ENCODE results near the gene ATP5F1E.
"Not testable (repeated sequence)": the region's sequence is repeated elsewhere in the genome, so short reads cannot be mapped to it uniquely, and the experiment has no call there.

The ATP5F1E gene

GRCh38 chr20:58987790-58988564, 44.2 kb downstream of the ATP5F1E start:
- H3K9me3 ChIP-seq (ENCODE audit: control insufficient read depth in 5 of 5, low read length in 5 of 5): no peaks in the 10 kb centered on the region
- no peaks in the 10 kb centered on the region for H3K27me3 ChIP-seq (ENCODE audit: control insufficient read depth in 5 of 5, insufficient read depth in 4 of 5, low read length in 5 of 5)
- no peak overlapping the region for H3K27ac ChIP-seq (ENCODE audit: low read depth, low read length)
- H3K4me1 ChIP-seq (ENCODE audit: control insufficient read depth in 5 of 5, insufficient read depth in 5 of 5, low read length in 5 of 5): peaks cover 0 to 26% (median 24%) of the 10 kb centered on the region in 5 donors
- peaks cover 12 to 69% (median 64%) of the 10 kb centered on the region in 5 donors for H3K36me3 ChIP-seq (ENCODE audit: control insufficient read depth in 5 of 5, insufficient read depth in 5 of 5, low read length in 5 of 5)
- no peak overlapping the region for H3K4me3 ChIP-seq (ENCODE audit: low read depth in 1 of 5, low read length in 5 of 5)
- no peak overlapping the region for H3K9ac ChIP-seq (ENCODE audit: low read length in 5 of 5)

DNA sequence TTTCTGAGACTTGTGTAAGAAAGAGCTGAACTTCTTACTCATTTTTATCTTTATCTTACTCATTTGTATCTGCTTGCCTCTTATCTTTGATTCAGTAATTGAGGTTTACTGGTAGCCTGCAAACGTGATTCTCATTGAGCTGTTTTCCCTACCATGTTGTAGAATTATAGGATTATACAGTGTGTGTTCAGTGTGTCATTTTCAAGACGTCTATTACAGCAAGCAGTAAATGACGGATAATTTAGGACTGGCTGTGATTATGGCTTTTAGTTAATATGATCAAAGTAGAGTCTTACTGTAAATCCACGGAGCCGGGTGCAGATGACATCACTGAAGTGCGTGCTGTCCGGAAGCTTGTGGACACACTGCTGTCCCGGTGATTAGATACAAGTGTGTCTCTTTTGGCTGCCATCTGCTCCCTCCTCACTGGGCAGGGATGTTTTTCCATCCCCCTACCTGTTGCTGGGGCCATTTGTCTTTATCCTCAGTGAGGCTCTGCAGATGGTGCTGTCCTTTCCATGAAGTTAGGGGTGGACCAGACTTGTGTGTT, 45.1 kb downstream of the ATP5F1E start:
- H3K4me1 ChIP-seq (ENCODE audit: control insufficient read depth in 5 of 5, insufficient read depth in 5 of 5, low read length in 5 of 5): peaks cover 0 to 36% (median 33%) of the 10 kb centered on the region in 5 donors
- no peak overlapping the region for H3K4me3 ChIP-seq (ENCODE audit: low read depth in 1 of 5, low read length in 5 of 5)
- H3K36me3 ChIP-seq (ENCODE audit: control insufficient read depth in 5 of 5, insufficient read depth in 5 of 5, low read length in 5 of 5): peaks cover 9 to 61% (median 55%) of the 10 kb centered on the region in 5 donors
- H3K27ac ChIP-seq (ENCODE audit: low read depth, low read length): no peak overlapping the region
- no peaks in the 10 kb centered on the region for H3K9me3 ChIP-seq (ENCODE audit: control insufficient read depth in 5 of 5, low read length in 5 of 5)
- H3K9ac ChIP-seq (ENCODE audit: low read length in 5 of 5): no peak overlapping the region
- H3K27me3 ChIP-seq (ENCODE audit: control insufficient read depth in 5 of 5, insufficient read depth in 4 of 5, low read length in 5 of 5): no peaks in the 10 kb centered on the region

DNA sequence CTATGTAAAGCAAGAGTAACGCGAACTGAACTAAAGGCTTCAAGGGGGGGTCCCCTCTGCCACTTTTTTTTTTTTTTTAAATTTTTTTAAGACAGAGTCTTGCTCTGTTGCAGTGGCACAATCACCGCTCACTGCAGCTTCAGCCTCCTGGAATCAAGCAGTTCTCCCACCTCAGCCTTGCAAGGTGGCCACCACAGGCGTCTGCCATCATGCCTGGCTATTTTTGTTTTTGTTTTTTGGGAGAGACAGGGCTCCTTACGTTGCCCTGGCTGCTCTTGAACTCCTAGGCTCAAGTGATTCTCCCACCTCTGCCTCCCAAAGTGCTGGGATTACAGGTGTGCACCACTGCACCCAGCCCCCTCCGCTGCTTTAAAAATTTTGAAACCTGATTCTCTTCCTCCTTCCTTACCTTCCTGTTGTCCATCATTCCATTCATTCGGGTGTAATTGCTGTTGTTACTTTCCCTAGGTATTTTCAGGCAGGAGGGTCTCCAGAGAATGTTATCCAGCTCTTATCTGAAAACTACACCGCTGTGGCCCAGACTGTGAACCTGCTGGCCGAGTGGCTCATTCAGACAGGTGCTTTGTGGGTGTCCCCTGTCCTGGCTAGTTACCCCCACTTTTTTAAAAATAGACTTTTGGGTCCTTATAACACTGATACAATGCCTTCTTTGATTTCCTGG, 45.7 kb downstream of the ATP5F1E start:
- Histone ChIP-seq H3K4me3 (ENCODE audit: low read depth in 1 of 5, low read length in 5 of 5) (no peak overlapping the region), H3K36me3 (ENCODE audit: control insufficient read depth in 5 of 5, insufficient read depth in 5 of 5, low read length in 5 of 5) (peaks cover 5 to 55% (median 49%) of the 10 kb centered on the region in 5 donors)

DNA sequence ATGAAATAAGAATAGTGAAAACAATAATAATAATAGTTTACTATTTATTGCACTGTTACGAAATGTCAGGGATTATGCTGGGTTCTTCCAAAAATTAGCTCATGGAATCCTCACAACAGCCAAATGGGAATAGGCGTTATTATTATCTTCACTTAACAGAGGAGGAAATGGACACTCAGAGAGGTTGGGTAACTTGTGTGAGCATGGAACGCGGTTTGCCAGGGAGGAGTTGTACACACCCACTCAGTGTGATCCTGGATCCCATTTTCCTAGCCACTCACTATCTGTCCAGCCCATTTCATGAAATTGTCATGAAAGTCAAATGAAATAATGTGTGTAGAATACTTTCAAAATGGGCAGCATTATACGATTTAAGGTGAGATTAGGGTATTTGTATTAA, 46.5 kb downstream of the ATP5F1E start:
- Histone ChIP-seq H3K4me1 (ENCODE audit: control insufficient read depth in 5 of 5, insufficient read depth in 5 of 5, low read length in 5 of 5) (peaks cover 0 to 41% (median 37%) of the 10 kb centered on the region in 5 donors), H3K27me3 (ENCODE audit: control insufficient read depth in 5 of 5, insufficient read depth in 4 of 5, low read length in 5 of 5) (no peaks in the 10 kb centered on the region), H3K36me3 (ENCODE audit: control insufficient read depth in 5 of 5, insufficient read depth in 5 of 5, low read length in 5 of 5) (peaks cover 3 to 47% (median 42%) of the 10 kb centered on the region in 5 donors), H3K27ac (ENCODE audit: low read depth, low read length) (no peak overlapping the region), H3K9ac (ENCODE audit: low read length in 5 of 5) (no peak overlapping the region), H3K9me3 (ENCODE audit: control insufficient read depth in 5 of 5, low read length in 5 of 5) (no peaks in the 10 kb centered on the region), H3K4me3 (ENCODE audit: low read depth in 1 of 5, low read length in 5 of 5) (no peak overlapping the region)

More for the DNA sequence above, 45.7 kb downstream of the ATP5F1E start:
- H3K27me3 ChIP-seq (ENCODE audit: control insufficient read depth in 5 of 5, insufficient read depth in 4 of 5, low read length in 5 of 5): no peaks in the 10 kb centered on the region
- H3K9ac ChIP-seq (ENCODE audit: low read length in 5 of 5): no peak overlapping the region
- no peak overlapping the region for H3K27ac ChIP-seq (ENCODE audit: low read depth, low read length)
- peaks cover 0 to 41% (median 37%) of the 10 kb centered on the region in 5 donors for H3K4me1 ChIP-seq (ENCODE audit: control insufficient read depth in 5 of 5, insufficient read depth in 5 of 5, low read length in 5 of 5)
- no peaks in the 10 kb centered on the region for H3K9me3 ChIP-seq (ENCODE audit: control insufficient read depth in 5 of 5, low read length in 5 of 5)

DNA sequence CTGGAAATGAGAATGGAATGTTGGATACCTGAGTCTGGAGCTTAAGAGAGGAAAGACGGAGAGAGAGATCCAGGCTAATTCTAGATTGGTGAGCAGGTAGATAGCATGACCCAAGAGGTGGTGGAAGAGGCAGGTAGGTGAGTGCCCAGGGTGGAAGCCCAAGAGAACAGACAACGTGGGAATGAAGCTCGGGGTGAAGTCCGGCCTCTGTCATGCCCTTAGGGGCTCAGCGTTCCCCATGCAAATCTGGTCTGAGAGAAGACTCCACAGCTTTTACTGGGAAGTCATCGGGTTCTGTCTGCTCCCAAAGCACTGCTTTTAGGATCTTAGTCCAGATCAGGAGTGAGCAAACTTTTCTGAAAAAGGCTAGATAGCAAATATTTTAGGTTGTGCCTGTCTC, 47.4 kb downstream of the ATP5F1E start:
- Histone ChIP-seq H3K36me3 (ENCODE audit: control insufficient read depth in 5 of 5, insufficient read depth in 5 of 5, low read length in 5 of 5) (peaks cover 0 to 38% (median 35%) of the 10 kb centered on the region in 5 donors), H3K27me3 (ENCODE audit: control insufficient read depth in 5 of 5, insufficient read depth in 4 of 5, low read length in 5 of 5) (no peaks in the 10 kb centered on the region), H3K9me3 (ENCODE audit: control insufficient read depth in 5 of 5, low read length in 5 of 5) (no peaks in the 10 kb centered on the region), H3K4me3 (ENCODE audit: low read depth in 1 of 5, low read length in 5 of 5) (no peak overlapping the region), H3K4me1 (ENCODE audit: control insufficient read depth in 5 of 5, insufficient read depth in 5 of 5, low read length in 5 of 5) (peaks cover 0 to 43% (median 37%) of the 10 kb centered on the region in 5 donors), H3K9ac (ENCODE audit: low read length in 5 of 5) (no peak overlapping the region), H3K27ac (ENCODE audit: low read depth, low read length) (no peak overlapping the region)

GRCh38 chr20:58983115-58983468, 49.0 kb downstream of the ATP5F1E start:
- H3K27ac ChIP-seq (ENCODE audit: low read depth, low read length): not testable (repeated sequence)
- peaks cover 0 to 43% (median 37%) of the 10 kb centered on the region in 5 donors for H3K4me1 ChIP-seq (ENCODE audit: control insufficient read depth in 5 of 5, insufficient read depth in 5 of 5, low read length in 5 of 5)

GRCh38 chr20:58982406-58983114, 49.6 kb downstream of the ATP5F1E start:
- Histone ChIP-seq H3K9ac (ENCODE audit: low read length in 5 of 5) (peak overlapping the region in 1 of 5 donors; percentile 23), H3K36me3 (ENCODE audit: control insufficient read depth in 5 of 5, insufficient read depth in 5 of 5, low read length in 5 of 5) (peaks cover 0 to 17% (median 13%) of the 10 kb centered on the region in 5 donors), H3K27me3 (ENCODE audit: control insufficient read depth in 5 of 5, insufficient read depth in 4 of 5, low read length in 5 of 5) (no peaks in the 10 kb centered on the region), H3K9me3 (ENCODE audit: control insufficient read depth in 5 of 5, low read length in 5 of 5) (no peaks in the 10 kb centered on the region), H3K4me1 (ENCODE audit: control insufficient read depth in 5 of 5, insufficient read depth in 5 of 5, low read length in 5 of 5) (peaks cover 0 to 43% (median 37%) of the 10 kb centered on the region in 5 donors), H3K27ac (ENCODE audit: low read depth, low read length) (peak overlapping the region; percentile 16), H3K4me3 (ENCODE audit: low read depth in 1 of 5, low read length in 5 of 5) (peak overlapping the region in 4 of 5 donors; percentile 30 to 94 (median 57))

More at GRCh38 chr20:58983115-58983468, 49.0 kb downstream of the ATP5F1E start:
- not testable (repeated sequence) for H3K27me3 ChIP-seq (ENCODE audit: control insufficient read depth in 5 of 5, insufficient read depth in 4 of 5, low read length in 5 of 5); H3K4me3 ChIP-seq (ENCODE audit: low read depth in 1 of 5, low read length in 5 of 5); H3K9me3 ChIP-seq (ENCODE audit: control insufficient read depth in 5 of 5, low read length in 5 of 5); H3K9ac ChIP-seq (ENCODE audit: low read length in 5 of 5)
- peaks cover 0 to 22% (median 19%) of the 10 kb centered on the region in 5 donors for H3K36me3 ChIP-seq (ENCODE audit: control insufficient read depth in 5 of 5, insufficient read depth in 5 of 5, low read length in 5 of 5)

DNA sequence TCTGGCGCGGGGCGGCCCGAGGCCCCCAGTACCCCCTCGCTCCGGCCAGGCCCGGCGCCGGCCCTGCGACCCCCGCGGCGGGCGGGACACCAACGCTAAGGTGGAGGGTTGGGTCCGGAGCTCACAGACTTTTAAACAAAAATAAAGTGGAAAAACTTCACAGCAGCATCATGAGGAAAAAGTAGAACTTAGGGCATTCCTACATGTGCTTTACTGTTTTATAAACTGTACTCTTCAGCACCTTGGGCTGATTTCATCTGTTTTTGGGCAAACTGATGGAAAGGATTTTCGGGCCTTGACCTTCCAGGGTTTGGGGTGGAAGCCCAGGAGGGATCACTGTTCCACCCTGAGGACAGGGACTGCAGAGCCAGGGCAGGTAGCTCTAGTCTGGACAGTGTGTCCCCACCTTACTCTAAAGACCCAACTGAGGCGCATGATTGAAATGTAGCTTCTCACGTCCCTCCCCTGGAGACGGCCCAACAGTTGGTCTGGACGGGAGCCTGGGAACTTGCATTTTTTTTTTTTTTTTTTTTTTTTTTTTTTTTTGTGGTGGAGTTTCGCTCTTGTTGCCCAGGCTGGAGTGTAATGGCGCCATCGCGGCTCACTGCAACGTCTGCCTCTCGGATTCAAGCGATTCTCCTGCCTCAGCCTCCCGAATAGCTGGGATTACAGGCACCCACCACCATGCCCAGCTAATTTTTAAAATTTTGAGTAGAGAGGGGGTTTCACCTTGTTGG, 50.3 kb downstream of the ATP5F1E start:
- Histone ChIP-seq H3K9me3 (ENCODE audit: control insufficient read depth in 5 of 5, low read length in 5 of 5) (no peaks in the 10 kb centered on the region), H3K9ac (ENCODE audit: low read length in 5 of 5) (peak overlapping the region; percentile 55 to 87 (median 78)), H3K36me3 (ENCODE audit: control insufficient read depth in 5 of 5, insufficient read depth in 5 of 5, low read length in 5 of 5) (peaks cover 0 to 9% (median 6%) of the 10 kb centered on the region in 5 donors), H3K27me3 (ENCODE audit: control insufficient read depth in 5 of 5, insufficient read depth in 4 of 5, low read length in 5 of 5) (no peaks in the 10 kb centered on the region), H3K4me3 (ENCODE audit: low read depth in 1 of 5, low read length in 5 of 5) (peak overlapping the region; percentile 63 to 94 (median 80)), H3K4me1 (ENCODE audit: control insufficient read depth in 5 of 5, insufficient read depth in 5 of 5, low read length in 5 of 5) (peaks cover 0 to 43% (median 37%) of the 10 kb centered on the region in 5 donors), H3K27ac (ENCODE audit: low read depth, low read length) (peak overlapping the region; percentile 50)

Measured in subcutaneous abdominal adipose tissue (tissue), 5 donors.